Measurements from ENCODE around the gene RNF144B.

Gene RNF144B

GRCh38 chr6:18491308-18492045, 104.3 kb downstream of the RNF144B start:
- no peak for DNase-seq

- DNase-seq = no peak
Measured at GRCh38 chr6:18492972-18493371, 105.8 kb downstream of the RNF144B start.

GRCh38 chr6:18493382-18493891, 106.3 kb downstream of the RNF144B start:
- no peak for DNase-seq

- DNase-seq = no peak
Measured at GRCh38 chr6:18493925-18494324, 106.8 kb downstream of the RNF144B start.

- DNase-seq = no peak
Measured at GRCh38 chr6:18495236-18495635, 108.1 kb downstream of the RNF144B start.

DNA sequence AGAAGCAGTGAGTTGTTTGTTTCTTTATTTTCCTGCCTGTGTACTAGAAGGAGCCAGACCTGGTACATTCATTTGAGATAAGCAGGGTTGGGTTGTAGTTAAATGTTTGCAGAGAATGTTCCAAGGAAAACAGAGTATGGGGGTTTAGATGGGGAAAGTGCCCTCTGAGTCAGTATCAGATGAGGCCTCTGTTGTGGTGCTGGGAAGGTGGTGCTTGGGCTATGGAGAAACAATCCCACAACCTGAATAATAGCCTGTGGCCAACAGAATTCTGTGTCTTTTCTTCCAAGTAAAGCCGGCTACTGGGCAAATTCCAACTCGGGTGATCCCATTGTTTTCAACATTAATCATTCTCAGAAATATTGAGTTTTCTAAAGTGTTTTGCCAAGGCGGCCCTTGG, 109.3 kb downstream of the RNF144B start:
- no peak for DNase-seq

DNA sequence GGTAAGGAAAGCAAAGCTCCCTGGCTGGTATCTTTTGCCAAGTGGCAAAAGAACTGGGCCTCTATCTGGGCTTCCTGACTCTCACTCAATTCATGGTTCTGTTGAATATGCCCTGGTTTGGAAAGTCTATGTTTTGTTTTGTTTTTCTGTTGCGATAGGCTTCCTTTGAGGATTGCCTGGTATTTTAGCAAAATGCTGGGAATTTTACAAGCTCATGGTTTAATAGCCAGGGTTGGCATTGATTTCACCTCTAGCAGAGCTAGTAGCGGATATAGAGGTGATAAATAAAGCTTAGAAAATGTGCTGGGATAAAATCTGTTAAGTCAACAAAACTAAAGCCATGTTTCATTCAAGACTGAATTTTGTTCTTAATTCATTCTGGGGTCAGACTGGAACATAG, 109.9 kb downstream of the RNF144B start:
- no peak for DNase-seq

DNA sequence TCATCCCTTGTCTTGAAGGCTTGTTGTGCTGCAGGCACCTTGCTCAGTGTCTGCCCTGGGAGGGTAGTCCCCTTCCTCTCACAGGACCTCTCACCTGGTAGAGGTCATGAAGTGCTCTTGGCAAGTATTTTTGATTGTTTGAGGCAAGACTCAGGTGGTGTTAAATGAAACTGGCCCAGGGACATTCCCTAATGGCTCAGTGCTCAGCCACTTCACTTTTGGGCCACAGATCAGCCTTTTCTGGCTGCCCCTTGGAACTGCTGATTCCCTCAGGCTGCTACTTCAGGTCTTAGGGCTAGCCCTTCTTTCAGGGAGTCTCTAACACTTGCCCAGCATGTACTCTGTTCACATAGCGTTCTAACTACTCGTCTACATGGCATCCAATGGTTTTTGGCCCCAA, 111.3 kb downstream of the RNF144B start:
- DNase-seq = no peak

DNA sequence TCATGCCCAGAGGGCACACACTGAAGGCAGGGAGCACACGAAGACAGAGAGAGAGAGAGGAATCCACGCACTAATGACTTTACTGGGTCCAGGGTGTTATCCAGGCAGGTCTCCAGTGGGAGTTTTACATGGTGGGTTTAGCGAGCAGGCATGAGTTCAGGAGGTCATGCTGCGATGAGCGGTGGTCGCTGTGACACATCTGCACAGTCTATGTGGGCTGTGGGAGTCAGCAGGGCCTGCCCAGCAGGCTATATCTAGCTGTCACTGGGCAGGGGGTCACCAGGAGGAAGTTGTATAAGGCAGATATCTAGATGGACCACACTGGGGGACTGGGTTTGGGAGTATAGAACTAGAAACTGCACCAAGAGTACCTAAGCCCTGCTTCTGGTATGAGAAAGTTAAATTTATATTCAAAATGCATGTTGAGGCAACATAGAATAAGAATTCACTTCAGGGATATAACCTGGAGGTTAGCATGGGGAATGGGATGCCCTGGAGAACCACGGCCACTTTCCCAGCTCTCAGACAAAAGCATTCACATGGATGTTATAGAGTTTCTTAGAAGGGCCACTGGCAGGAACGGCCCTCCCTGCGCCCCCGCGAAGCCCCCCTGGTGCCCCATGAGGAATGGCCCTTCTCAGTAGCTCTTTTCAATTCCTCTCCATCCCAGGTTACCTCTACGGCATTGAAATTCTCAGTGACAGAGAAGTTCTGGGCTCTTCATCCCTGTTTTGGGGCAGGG, 113.9 kb downstream of the RNF144B start:
- DNase-seq = no peak

DNA sequence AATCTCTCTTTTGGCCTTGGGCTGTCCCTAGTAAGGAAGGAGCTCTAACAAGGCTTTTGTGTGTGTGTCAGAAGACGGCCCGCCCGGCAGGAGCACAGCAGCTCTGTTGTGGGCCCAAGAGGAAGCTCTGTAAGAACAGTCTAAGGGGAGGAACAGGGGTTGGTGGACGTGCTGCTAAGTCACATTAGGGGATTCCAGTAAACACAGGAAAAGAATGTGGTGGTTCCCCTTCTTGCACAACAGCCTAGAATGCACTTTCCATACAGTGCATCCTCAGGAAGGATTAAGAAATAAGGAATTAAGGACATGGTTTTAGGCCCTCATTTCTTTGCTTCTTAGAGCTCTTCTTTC, 114.5 kb downstream of the RNF144B start:
- DNase-seq = peak; percentile 35

- DNase-seq = no peak
Measured at GRCh38 chr6:18503206-18503592, 116.0 kb downstream of the RNF144B start.

- peak; percentile 70 for DNase-seq
Measured at GRCh38 chr6:18503593-18504231, 116.6 kb downstream of the RNF144B start.

DNA sequence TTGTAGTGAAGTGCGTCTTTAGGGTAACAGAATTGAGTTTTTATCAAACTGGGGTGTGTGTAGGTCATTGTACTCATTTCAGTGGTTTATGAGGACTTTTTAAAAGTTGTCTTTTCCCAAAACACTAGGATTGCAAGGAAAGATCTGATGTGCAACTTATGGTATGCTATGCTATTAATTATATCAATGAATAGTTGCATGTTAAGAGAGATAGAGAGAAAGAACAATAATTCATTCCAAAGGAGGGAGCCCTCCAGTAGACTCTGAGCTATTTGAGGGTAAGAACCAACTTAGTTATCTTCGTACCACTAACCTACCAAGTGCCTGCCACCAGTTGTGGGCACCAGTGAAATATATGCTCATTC, 117.1 kb downstream of the RNF144B start:
- no peak for DNase-seq

GRCh38 chr6:18506382-18507017, 119.3 kb downstream of the RNF144B start:
- DNase-seq = no peak

DNA sequence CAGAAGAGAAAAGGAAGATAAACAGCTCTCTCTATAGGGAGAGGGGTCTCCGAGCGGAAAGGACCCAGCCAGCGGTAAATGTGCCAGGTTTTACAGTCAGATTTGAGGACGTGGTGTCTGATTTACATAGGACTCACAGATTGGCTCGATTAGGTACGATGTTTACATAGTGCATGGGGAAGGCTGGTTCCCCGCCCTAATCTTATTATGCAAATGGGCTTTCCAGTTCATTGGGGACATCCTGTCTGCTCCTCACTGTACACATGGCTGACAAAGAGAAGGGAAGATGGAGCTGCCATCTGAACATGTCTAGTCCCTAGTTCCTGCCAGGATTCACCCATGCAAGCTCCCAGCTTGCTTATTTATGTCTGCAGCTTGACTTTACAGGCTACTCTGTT, 119.9 kb downstream of the RNF144B start:
- DNase-seq = no peak

- DNase-seq = no peak
Measured at GRCh38 chr6:18507561-18507960, 120.4 kb downstream of the RNF144B start.

GRCh38 chr6:18509871-18510643, 122.9 kb downstream of the RNF144B start:
- no peak for DNase-seq

DNA sequence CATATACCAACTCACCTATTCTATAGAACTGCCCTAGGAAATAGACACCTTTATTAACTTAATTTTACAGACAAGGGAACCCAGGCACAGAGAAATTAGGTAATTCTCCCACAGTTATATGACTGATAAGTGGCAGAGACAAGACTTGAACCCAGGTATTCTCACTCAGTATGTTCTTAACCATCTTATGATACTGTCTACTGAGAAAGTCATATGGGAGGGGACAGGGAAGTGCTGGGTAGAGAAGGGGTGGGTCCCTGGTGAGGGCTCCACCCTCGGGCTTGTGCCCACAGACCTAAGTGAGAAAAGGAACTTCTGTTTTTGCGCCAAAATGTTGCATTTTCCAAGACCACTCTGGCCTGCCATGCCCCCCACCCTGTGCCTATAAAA, 123.5 kb downstream of the RNF144B start:
- DNase-seq = no peak

- no peak for DNase-seq
Measured at GRCh38 chr6:18511211-18511610, 124.1 kb downstream of the RNF144B start.

DNA sequence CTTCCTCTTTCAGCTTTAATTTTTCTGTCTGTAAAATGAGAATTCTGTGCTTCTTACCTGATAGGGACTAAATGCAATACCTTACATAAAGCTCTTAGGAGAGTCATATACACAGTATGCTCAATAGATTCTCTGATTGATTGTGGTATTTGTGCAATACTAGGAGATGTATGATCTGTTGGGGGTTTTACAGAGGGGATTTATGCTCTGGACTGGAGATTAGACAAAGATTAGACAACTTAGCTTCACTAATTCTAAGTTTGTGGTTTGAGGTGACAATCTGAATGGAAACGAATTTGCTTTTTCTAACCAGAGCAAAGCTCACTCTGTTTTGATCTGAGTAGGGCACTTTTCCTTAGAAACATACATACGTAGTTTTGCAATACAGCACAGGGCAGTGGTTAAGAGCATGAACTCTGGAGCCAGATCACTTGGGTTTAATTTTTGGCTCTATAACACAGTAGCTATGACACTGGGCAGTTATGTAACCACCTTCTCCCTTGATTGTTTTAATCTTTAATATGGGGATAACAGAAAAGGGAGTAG, 126.2 kb downstream of the RNF144B start:
- no peak for DNase-seq

- no peak for DNase-seq
Measured at GRCh38 chr6:18514180-18514579, 127.0 kb downstream of the RNF144B start.

- DNase-seq = no peak
Measured at GRCh38 chr6:18515767-18516166, 128.6 kb downstream of the RNF144B start.

Data from femur (tissue), 1 donor.